NB4 (cell line): ENCODE data around the gene NRCAM.

ENCODE experiments used
- POLR2A ChIP-seq: IDR thresholded peaks from 2 replicates; pipeline ENCODE4 v1.6.1; 2011; ENCODE audit warnings: mild to moderate bottlenecking; ENCODE audit not compliant: insufficient read length; ENCODE audit errors: extremely low read depth
- TF ChIP-seq, protein P1 (sequence below): IDR thresholded peaks from one replicate; pipeline ENCODE4 v1.5.1; 2012; ENCODE audit warnings: low read depth, low read length

DNA sequence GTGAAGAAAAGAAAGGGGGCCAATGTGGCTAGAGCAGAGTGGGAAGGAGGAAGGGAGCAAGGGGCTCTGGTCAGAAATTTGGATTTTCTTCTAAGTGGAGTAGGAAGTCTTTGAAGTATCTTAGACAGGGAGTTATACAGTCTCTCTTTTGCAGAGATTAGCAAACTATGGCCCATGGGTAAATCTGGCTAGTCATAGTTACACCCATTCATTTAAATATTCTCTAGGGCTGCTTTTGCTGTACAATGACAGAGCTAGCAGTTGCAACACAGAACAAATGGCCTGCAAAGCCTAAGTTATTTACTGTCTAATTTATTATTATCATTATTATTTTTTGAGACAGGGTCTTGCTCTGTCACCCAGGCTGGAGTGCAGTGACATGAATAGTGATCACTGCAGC, 315.6 kb downstream of the NRCAM start:
- TF ChIP-seq, protein P1, sequence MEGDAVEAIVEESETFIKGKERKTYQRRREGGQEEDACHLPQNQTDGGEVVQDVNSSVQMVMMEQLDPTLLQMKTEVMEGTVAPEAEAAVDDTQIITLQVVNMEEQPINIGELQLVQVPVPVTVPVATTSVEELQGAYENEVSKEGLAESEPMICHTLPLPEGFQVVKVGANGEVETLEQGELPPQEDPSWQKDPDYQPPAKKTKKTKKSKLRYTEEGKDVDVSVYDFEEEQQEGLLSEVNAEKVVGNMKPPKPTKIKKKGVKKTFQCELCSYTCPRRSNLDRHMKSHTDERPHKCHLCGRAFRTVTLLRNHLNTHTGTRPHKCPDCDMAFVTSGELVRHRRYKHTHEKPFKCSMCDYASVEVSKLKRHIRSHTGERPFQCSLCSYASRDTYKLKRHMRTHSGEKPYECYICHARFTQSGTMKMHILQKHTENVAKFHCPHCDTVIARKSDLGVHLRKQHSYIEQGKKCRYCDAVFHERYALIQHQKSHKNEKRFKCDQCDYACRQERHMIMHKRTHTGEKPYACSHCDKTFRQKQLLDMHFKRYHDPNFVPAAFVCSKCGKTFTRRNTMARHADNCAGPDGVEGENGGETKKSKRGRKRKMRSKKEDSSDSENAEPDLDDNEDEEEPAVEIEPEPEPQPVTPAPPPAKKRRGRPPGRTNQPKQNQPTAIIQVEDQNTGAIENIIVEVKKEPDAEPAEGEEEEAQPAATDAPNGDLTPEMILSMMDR: no peak
- TF ChIP-seq POLR2A: no peak
